Bronchial epithelial cell (primary cell): ENCODE measurements around the gene MBLAC1. TPM values are rescaled to one million over a fixed set of nuclear protein-coding genes. Genes with fewer than 3 reads are reported as not detected.

ENCODE experiments used
- DNase-seq: peaks from one replicate; pipeline ENCODE4 v3.0.0-alpha.2; 2010; ENCODE audit warnings: low read depth
- FAIRE-seq: peaks from 2 replicates; lab custom pipeline; 2011; peaks lifted over from hg19 to GRCh38; lab: Jason Lieb, UNC
- H3K27me3 ChIP-seq: 2 replicates; pipeline ENCODE4 v1.5.1; 2011; ENCODE audit warnings: low read length; ENCODE audit not compliant: control insufficient read depth, insufficient read depth
- H3K36me3 ChIP-seq: 2 replicates; pipeline ENCODE4 v1.5.1; 2011; ENCODE audit warnings: low read length; ENCODE audit not compliant: control insufficient read depth, insufficient read depth
- H3K4me3 ChIP-seq: 2 replicates; pipeline ENCODE4 v1.5.1; 2011; ENCODE audit warnings: mild to moderate bottlenecking, low read depth, low read length, control low read depth
- total RNA-seq: library from RNA; depleted of rRNA; stranded (reverse); fragments of >200 nt; gene quantifications from 2 replicates; pipeline ENCODE4 v1.2.1, GENCODE V29; 2014
- TF ChIP-seq, protein P1 (sequence below): IDR thresholded peaks from 2 replicates; pipeline ENCODE4 v1.5.1; 2011; ENCODE audit warnings: mild to moderate bottlenecking, moderate library complexity, low read length, control low read depth, inconsistent platforms; ENCODE audit not compliant: insufficient read depth, severe bottlenecking

Gene MBLAC1
- total RNA-seq, 1 donor from 2014 or later = 1.6 TPM

DNA sequence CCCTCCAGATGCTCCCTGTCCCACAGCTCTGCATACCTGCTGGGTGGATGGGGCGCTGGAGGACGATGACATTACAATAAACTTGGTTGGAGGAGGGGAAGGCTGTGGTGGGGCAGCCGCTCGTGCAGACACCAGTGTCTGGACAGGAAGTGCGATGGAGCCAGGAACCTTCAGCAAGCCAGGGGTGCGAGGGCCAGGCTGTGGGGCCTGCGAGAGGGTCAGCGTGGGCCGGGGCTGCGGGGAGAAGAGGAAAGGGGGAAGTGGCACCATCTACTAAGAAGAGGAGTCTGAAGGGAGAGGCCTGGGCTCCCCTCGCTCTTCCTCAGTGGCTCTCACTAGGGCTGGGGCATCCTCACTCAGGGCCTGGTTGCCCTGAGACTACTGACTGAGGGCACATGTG is 18.9 kb upstream of the MBLAC1 start:
- TF ChIP-seq, protein P1, sequence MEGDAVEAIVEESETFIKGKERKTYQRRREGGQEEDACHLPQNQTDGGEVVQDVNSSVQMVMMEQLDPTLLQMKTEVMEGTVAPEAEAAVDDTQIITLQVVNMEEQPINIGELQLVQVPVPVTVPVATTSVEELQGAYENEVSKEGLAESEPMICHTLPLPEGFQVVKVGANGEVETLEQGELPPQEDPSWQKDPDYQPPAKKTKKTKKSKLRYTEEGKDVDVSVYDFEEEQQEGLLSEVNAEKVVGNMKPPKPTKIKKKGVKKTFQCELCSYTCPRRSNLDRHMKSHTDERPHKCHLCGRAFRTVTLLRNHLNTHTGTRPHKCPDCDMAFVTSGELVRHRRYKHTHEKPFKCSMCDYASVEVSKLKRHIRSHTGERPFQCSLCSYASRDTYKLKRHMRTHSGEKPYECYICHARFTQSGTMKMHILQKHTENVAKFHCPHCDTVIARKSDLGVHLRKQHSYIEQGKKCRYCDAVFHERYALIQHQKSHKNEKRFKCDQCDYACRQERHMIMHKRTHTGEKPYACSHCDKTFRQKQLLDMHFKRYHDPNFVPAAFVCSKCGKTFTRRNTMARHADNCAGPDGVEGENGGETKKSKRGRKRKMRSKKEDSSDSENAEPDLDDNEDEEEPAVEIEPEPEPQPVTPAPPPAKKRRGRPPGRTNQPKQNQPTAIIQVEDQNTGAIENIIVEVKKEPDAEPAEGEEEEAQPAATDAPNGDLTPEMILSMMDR = no peak
- no peak for DNase-seq
- Histone ChIP-seq H3K27me3 (no peaks in the 10 kb centered on the region), H3K4me3 (no peak overlapping the region), H3K36me3 (peaks cover 34% of the 10 kb centered on the region)
- no peak for FAIRE-seq

DNA sequence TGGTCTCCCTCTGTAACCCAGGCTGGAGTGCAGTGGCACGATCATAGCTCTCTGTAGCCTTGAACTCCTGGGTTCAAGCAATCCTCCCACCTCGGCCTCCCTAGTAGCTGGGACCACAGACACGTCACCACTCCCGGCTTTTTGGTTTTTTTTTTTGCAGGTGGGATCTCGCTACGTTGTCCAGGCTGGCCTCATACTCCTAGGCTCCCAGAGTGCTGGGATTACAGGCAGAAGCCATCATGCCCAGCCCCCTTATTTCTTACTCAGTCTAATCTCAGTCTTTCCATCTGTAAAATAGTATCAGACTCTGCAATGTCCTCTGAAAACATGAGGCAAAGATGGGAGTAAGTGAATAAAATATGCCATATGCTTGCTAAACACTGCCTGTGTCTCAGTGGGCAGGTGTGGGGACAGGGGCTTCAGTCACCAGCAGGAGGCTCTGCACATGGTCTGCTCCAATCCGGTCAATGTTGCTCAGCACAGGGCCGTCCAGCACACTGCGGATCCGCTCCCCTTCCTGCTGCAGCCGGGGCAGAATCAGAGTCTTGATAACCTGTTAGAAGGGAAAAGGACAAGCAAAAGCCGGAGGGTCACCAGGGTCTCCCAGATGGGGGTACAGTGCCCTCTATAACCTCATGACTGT is 17.1 kb upstream of the MBLAC1 start:
- no peaks in the 10 kb centered on the region for H3K27me3 ChIP-seq
- H3K36me3 ChIP-seq = peaks cover 36% of the 10 kb centered on the region
- DNase-seq (no peak), FAIRE-seq (peak; percentile 32)
- no peak overlapping the region for H3K4me3 ChIP-seq
- TF ChIP-seq, protein P1 = no peak

DNA sequence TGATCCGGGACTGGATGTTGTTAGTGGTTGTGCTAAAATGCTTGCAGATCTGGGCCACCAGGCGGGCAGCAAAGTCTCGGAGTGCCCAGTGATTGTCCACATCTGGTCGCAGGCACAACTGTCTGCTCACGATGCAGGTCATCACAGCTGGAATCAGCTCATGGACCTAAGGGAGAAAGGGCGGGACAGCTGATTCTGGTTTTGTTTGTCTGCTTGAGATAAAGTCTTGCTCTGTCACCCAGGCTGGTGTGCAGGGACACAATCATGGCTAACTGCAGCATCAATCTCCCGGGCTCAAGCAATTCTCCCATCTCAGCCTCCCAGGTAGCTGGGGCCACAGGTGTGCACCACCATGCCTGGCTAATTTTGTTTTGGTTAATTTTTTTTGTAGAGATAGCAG is 15.6 kb upstream of the MBLAC1 start:
- TF ChIP-seq, protein P1 = no peak

DNA sequence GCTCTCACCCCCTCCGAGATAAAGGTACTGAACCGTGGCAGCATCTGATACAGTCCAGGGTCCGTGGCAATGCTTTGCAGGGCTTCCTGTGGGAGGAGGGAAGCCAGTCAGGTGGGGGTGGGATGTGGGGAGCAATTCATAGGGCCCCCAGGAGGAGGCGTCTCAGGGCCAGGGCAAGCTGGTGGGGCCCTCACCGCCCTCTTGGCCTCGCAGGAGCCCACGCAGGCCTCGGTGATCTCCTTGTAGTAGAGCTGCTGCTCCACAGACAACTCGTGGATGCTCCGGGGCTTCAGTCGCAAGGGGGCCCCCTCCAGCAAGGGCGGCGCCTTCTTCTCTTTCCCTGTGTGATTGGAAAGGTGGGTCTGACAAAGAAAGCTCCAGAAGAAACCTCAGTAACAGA is 14.9 kb upstream of the MBLAC1 start:
- DNase-seq (no peak), FAIRE-seq (no peak)
- H3K36me3 ChIP-seq = peaks cover 22% of the 10 kb centered on the region
- H3K4me3 ChIP-seq = no peak overlapping the region
- TF ChIP-seq, protein P1 = no peak
- no peaks in the 10 kb centered on the region for H3K27me3 ChIP-seq

More for the DNA sequence above, 15.6 kb upstream of the MBLAC1 start:
- Histone ChIP-seq H3K4me3 (no peak overlapping the region), H3K36me3 (peaks cover 26% of the 10 kb centered on the region), H3K27me3 (no peaks in the 10 kb centered on the region)
- DNase-seq (no peak), FAIRE-seq (no peak)

DNA sequence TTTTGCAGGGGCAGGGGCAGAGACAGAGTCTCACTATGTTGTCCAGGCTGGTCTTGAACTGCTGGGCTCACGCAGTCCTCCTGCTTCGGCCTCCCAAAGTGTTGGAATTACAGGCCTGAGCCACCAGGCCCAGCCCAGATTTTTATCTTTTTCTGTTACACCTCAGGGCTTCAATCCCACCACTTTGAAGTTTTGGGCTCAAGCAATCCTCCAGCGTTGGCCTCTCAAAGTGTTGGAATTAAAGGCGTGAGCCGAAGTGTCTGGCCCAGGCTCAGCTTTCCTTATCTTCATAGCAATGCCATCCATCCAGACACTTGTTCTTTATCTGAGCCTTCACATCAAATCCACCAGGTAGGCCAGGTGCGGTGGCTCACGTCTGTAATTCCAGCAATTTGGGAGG is 11.7 kb upstream of the MBLAC1 start:
- Histone ChIP-seq H3K4me3 (no peak overlapping the region), H3K36me3 (peaks cover 13% of the 10 kb centered on the region), H3K27me3 (no peaks in the 10 kb centered on the region)
- no peak for FAIRE-seq
- no peak for DNase-seq
- TF ChIP-seq, protein P1 = no peak
